Naive thymus-derived CD8-positive, alpha-beta T cell (primary cell): ENCODE results near the gene FMO1. TPM values are rescaled to one million over a fixed set of nuclear protein-coding genes. Genes with fewer than 3 reads are reported as not detected.

Experiments used
- ATAC-seq, 2 donors: fragments of 150-1000 bp; cut with Tn5 transposase in 1 of 2; sonication (Bioruptor Pico), chemical (Tn5 transposase) in 1 of 2; 1 replicate in 1 of 2; 2 replicates in 1 of 2; pipeline ENCODE4 v1.10.0; 2021; ENCODE audit warnings: mild to moderate bottlenecking in 2 of 2, moderate library complexity in 2 of 2
- POLR2A ChIA-PET: fragments of 350-600 bp; sonication (Branson Sonifier 250); formaldehyde crosslinking; loops from one replicate; lab custom pipeline; 2021; ENCODE audit warnings: antibody characterized with exemption; lab: Charles Lee
- DNase-seq, 10 donors: peaks; one replicate each; pipeline versions ENCODE4 v3.0.0 to v3.0.0-alpha.2; 2020 to 2022
- H3K27ac Mint-ChIP-seq, 10 donors: one replicate each; pipeline ENCODE4 v1.8.0; 2020 to 2022; ENCODE audit warnings: mild to moderate bottlenecking in 10 of 10, mixed read lengths in 10 of 10, moderate library complexity in 4 of 10, inconsistent platforms in 1 of 10
- H3K27me3 Mint-ChIP-seq, 5 donors: one replicate each; pipeline ENCODE4 v1.8.0; 2021 to 2022; ENCODE audit warnings: mixed read lengths in 5 of 5
- H3K36me3 Mint-ChIP-seq, 3 donors: one replicate each; pipeline ENCODE4 v1.8.0; 2020 to 2022; ENCODE audit warnings: mixed read lengths in 3 of 3, mild to moderate bottlenecking in 2 of 3, inconsistent platforms in 1 of 3
- H3K4me1 Mint-ChIP-seq, 4 donors: one replicate each; pipeline ENCODE4 v1.8.0; 2021 to 2022; ENCODE audit warnings: mixed read lengths in 4 of 4
- H3K4me3 Mint-ChIP-seq, 10 donors: one replicate each; pipeline ENCODE4 v1.8.0; 2020 to 2022; ENCODE audit warnings: mild to moderate bottlenecking in 10 of 10, mixed read lengths in 10 of 10, moderate library complexity in 6 of 10, inconsistent platforms in 1 of 10
- H3K9me3 Mint-ChIP-seq, 9 donors: one replicate each; pipeline ENCODE4 v1.8.0; 2020 to 2022; ENCODE audit warnings: mixed read lengths in 9 of 9, mild to moderate bottlenecking in 3 of 9, inconsistent platforms in 1 of 9, moderate library complexity in 1 of 9
- polyA plus RNA-seq, 3 donors: library from polyadenylated mRNA; unstranded; fragments of 300-500 nt; fragmentation: Illumina TruSeq; gene quantifications; one replicate each; pipeline ENCODE4 v1.2.3, GENCODE V29; 2021
- total RNA-seq, 8 experiments: library from RNA in 2 of 8; stranded (reverse) in 2 of 8; gene quantifications; one replicate each; pipeline ENCODE4 v1.2.3 and lab custom pipeline; 2021 to 2026

FMO1 gene
- total and polyA plus RNA-seq, 5 experiments from 2014 or later = not detected

- H3K27me3 Mint-ChIP-seq = peaks cover 9 to 67% (median 17%) of the 10 kb centered on the region in 5 donors
- H3K4me3 Mint-ChIP-seq = no peak overlapping the region
- peaks cover 6 to 46% (median 29%) of the 10 kb centered on the region in 9 donors for H3K9me3 Mint-ChIP-seq
- H3K36me3 Mint-ChIP-seq = peaks cover 0 to 26% (median 11%) of the 10 kb centered on the region in 3 donors
- DNase-seq = no peak
- no peak overlapping the region for H3K27ac Mint-ChIP-seq
- ATAC-seq = no peak
- no peaks in the 10 kb centered on the region for H3K4me1 Mint-ChIP-seq
- POLR2A ChIA-PET = no interaction called here
These were observed 48.6 kb downstream of the FMO1 start for GRCh38 chr1:171296897-171297296.

- no peak overlapping the region for H3K27ac Mint-ChIP-seq
- ATAC-seq (no peak), DNase-seq (no peak)
- H3K9me3 Mint-ChIP-seq = peaks cover 10 to 51% (median 34%) of the 10 kb centered on the region in 9 donors
- no peak overlapping the region for H3K4me3 Mint-ChIP-seq
- H3K4me1 Mint-ChIP-seq = no peaks in the 10 kb centered on the region
- peaks cover 10 to 62% (median 25%) of the 10 kb centered on the region in 5 donors for H3K27me3 Mint-ChIP-seq
- POLR2A ChIA-PET = no interaction called here
- peaks cover 0 to 36% (median 14%) of the 10 kb centered on the region in 3 donors for H3K36me3 Mint-ChIP-seq
These were observed 50.4 kb downstream of the FMO1 start for GRCh38 chr1:171298696-171299095.

- Mint-ChIP-seq H3K4me3 (no peak overlapping the region), H3K27ac (no peak overlapping the region), H3K27me3 (peaks cover 9 to 56% (median 25%) of the 10 kb centered on the region in 5 donors), H3K9me3 (peaks cover 10 to 51% (median 34%) of the 10 kb centered on the region in 9 donors), H3K36me3 (peaks cover 0 to 36% (median 14%) of the 10 kb centered on the region in 3 donors), H3K4me1 (no peaks in the 10 kb centered on the region)
- POLR2A ChIA-PET = no interaction called here
- ATAC-seq (no peak), DNase-seq (no peak)
These were observed 51.0 kb downstream of the FMO1 start for GRCh38 chr1:171299342-171299741.

DNA sequence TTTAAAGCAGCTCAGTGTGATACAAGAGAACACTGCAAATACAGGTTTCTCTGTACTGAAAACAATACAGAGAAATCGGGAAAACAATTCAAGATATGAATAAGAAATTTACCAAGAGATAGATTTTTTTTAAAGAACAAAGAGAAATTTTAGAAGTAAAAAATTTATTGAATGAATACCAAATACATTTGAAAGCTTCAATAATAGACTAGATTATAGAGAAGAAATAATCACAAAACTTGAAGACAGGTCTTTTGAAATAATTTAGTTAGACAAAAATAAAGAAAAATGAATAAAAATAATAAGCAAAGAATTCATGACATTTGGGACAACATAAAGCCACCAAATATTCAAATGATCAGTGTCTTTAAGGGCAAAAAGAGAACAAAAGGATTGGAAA, 52.1 kb downstream of the FMO1 start:
- Mint-ChIP-seq H3K4me3 (no peak overlapping the region), H3K27ac (no peak overlapping the region), H3K36me3 (peaks cover 0 to 36% (median 14%) of the 10 kb centered on the region in 3 donors), H3K9me3 (peaks cover 10 to 51% (median 34%) of the 10 kb centered on the region in 9 donors), H3K27me3 (peaks cover 4 to 48% (median 23%) of the 10 kb centered on the region in 5 donors), H3K4me1 (peaks cover 0 to 2% (median 0%) of the 10 kb centered on the region in 4 donors)
- POLR2A ChIA-PET = no interaction called here
- ATAC-seq (no peak), DNase-seq (no peak)

GRCh38 chr1:171310661-171311087, 62.4 kb downstream of the FMO1 start:
- DNase-seq (no peak), ATAC-seq (no peak)
- Mint-ChIP-seq H3K9me3 (no peaks in the 10 kb centered on the region), H3K4me3 (no peak overlapping the region), H3K27ac (no peak overlapping the region), H3K36me3 (no peaks in the 10 kb centered on the region), H3K27me3 (peaks cover 0 to 5% (median 0%) of the 10 kb centered on the region in 5 donors), H3K4me1 (peaks cover 3 to 22% (median 18%) of the 10 kb centered on the region in 4 donors)
- POLR2A ChIA-PET = no interaction called here

DNA sequence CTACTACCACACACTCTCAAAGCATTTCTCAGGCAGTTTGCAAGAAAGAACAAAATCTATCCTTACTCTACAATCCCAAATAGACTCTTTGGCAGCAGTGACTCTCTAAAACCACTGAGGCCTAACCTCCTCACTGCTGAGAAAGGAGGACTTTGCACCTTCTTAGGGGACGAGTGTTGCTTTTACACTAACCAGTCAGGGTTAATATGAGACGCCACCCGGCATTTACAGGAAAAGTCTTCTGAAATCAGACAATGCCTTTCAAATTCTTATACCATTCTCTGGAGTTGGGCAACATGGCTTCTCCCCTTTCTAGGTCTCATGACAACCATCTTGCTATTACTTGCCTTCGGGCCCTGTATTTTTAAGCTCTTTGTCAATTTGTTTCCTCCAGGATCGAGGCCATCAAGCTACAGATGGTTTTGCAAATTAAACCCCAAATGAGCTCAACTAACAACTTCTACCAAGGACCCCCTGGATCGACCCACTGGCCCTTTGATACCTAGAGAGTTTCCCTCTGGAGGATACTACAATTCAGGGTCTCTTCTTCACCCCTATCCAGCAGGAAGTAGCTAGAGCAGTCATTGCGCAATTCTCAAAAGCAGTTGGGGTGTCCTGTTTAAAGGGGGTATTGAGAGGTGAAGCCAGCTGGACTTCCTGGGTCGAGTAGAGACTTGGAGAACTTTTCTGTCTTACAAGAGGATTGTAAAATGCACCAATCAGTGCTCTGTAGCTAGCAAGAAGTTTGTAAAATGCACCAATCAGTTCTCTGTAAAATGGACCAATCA, 63.7 kb downstream of the FMO1 start:
- peaks cover 3 to 25% (median 22%) of the 10 kb centered on the region in 4 donors for H3K4me1 Mint-ChIP-seq
- POLR2A ChIA-PET = no interaction called here
- no peaks in the 10 kb centered on the region for H3K27me3 Mint-ChIP-seq
- DNase-seq (no peak), ATAC-seq (no peak)
- H3K27ac Mint-ChIP-seq = peak overlapping the region in 2 of 10 donors; percentile 38 to 46
- no peaks in the 10 kb centered on the region for H3K36me3 Mint-ChIP-seq
- no peaks in the 10 kb centered on the region for H3K9me3 Mint-ChIP-seq
- no peak overlapping the region for H3K4me3 Mint-ChIP-seq

GRCh38 chr1:171313319-171313834, 65.1 kb downstream of the FMO1 start:
- no peaks in the 10 kb centered on the region for H3K9me3 Mint-ChIP-seq
- POLR2A ChIA-PET = interaction anchor here (0.7 to 1.3 kb wide), 4 partner anchors 172 to 1420 kb away, joined by 3 to 6 read pairs (median 4); partner anchors contain the start of genes KIFAP3, PRRC2C and SCYL3
- peak; percentile 5 to 8 for ATAC-seq

GRCh38 chr1:171313835-171314320, 65.6 kb downstream of the FMO1 start, which contains the start of gene FMO4:
Gene FMO4, plus strand, starts transcription at chr1:171314183. Its CDS starts 5,643 bp downstream, at chr1:171319826.
- peak within 1 kb of the TSS; percentile 80 to 95 (median 90) for H3K27ac Mint-ChIP-seq
- no peaks in the 10 kb centered on the region for H3K27me3 Mint-ChIP-seq
- peak within 1 kb of the TSS; percentile 71 to 88 (median 82) for H3K4me3 Mint-ChIP-seq
- H3K4me1 Mint-ChIP-seq = peaks cover 3 to 25% (median 22%) of the 10 kb centered on the region in 4 donors
- H3K36me3 Mint-ChIP-seq = peaks cover 0 to 10% (median 8%) of the 10 kb centered on the region in 3 donors
- DNase-seq = peak; percentile 47 to 94 (median 84)
- H3K9me3 Mint-ChIP-seq = no peaks in the 10 kb centered on the region
- POLR2A ChIA-PET = interaction anchor here (0.7 to 1.3 kb wide), 4 partner anchors 172 to 1420 kb away, joined by 3 to 6 read pairs (median 4); partner anchors contain the start of genes KIFAP3, PRRC2C and SCYL3
- ATAC-seq = peak; percentile 100

More at GRCh38 chr1:171313319-171313834, 65.1 kb downstream of the FMO1 start:
- Mint-ChIP-seq H3K4me3 (peak overlapping the region in 8 of 10 donors; percentile 71 to 88 (median 80)), H3K27me3 (no peaks in the 10 kb centered on the region), H3K36me3 (peaks cover 0 to 6% (median 4%) of the 10 kb centered on the region in 3 donors), H3K4me1 (peaks cover 3 to 25% (median 22%) of the 10 kb centered on the region in 4 donors), H3K27ac (peak overlapping the region; percentile 78 to 95 (median 90))
- no peak for DNase-seq

DNA sequence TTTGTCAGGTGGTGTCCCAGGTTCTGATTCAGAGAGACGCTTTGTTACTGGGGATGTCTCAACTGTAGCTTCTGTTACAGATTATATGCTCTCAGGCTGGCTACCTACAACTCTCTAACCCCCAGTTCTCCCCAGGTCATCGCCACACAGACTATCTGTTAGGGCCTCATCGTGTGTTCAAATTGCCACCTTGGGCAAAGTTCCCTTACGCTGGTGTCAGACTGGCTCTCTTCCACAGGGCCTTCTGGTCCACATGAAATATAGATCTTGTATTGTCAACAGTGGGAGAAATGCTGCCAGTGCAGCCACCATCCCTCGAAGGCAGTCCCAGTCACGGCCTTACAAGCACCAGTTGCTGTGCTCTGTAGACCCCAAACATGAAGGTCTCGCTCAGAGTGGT, 81.0 kb downstream of the FMO1 start:
- POLR2A ChIA-PET = no interaction called here
- ATAC-seq (no peak), DNase-seq (no peak)
- no peaks in the 10 kb centered on the region for H3K27me3 Mint-ChIP-seq
- peaks cover 0 to 2% (median 0%) of the 10 kb centered on the region in 4 donors for H3K4me1 Mint-ChIP-seq
- peaks cover 0 to 34% (median 32%) of the 10 kb centered on the region in 3 donors for H3K36me3 Mint-ChIP-seq
- H3K4me3 Mint-ChIP-seq = no peak overlapping the region
- H3K9me3 Mint-ChIP-seq = no peaks in the 10 kb centered on the region
- no peak overlapping the region for H3K27ac Mint-ChIP-seq

DNA sequence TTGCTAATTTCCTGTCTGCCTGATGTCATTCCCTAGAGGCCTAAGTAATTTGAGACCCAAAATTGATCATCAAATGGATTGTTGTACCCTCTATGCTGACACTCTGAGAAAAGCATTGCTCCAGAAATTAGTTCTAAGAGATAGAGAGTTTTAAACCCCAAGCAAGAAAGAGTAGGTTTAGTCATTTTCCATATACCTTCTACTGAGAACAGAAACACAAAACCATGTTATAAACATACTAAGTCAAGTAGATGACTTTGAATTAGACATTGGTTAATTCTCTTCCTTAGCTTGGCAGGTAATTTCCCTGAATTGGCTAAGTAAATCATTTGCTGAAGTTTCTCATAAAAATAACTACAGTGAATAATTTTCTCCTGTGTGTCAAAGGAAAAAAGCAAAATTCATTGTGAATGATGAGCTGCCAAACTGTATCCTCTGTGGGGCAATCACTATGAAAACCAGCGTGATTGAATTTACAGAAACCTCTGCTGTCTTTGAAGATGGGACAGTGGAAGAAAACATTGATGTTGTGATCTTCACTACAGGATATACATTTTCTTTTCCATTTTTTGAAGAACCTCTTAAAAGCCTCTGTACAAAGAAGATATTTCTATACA, 85.8 kb downstream of the FMO1 start:
- peaks cover 7 to 32% (median 31%) of the 10 kb centered on the region in 3 donors for H3K36me3 Mint-ChIP-seq
- POLR2A ChIA-PET = no interaction called here
- H3K27ac Mint-ChIP-seq = no peak overlapping the region
- H3K9me3 Mint-ChIP-seq = no peaks in the 10 kb centered on the region
- DNase-seq = no peak
- H3K27me3 Mint-ChIP-seq = no peaks in the 10 kb centered on the region
- no peak for ATAC-seq
- H3K4me3 Mint-ChIP-seq = no peak overlapping the region
- H3K4me1 Mint-ChIP-seq = peaks cover 0 to 2% (median 0%) of the 10 kb centered on the region in 4 donors
